RWPE2 (cell line): ENCODE results near the gene LCE1A.

Experiments used
- ATAC-seq: fragments of 200-7000 bp; cut with Tn5 transposase; 3 replicates; pipeline ENCODE4 v1.9.1; 2021; ENCODE audit warnings: low read depth
- DNase-seq: peaks from one replicate; pipeline ENCODE4 v3.0.0-alpha.2; 2020; ENCODE audit warnings: low spot score
- H3K27ac ChIP-seq: fragments of 450-650 bp; 2 replicates; pipeline ENCODE4 v1.5.1; 2017; ENCODE audit warnings: mild to moderate bottlenecking; ENCODE audit not compliant: poor library complexity, severe bottlenecking
- H3K27me3 ChIP-seq: fragments of 250-450 bp; sonication (Bioruptor Pico); 2 replicates; pipeline ENCODE4 v1.5.1; 2021; ENCODE audit warnings: mild to moderate bottlenecking, moderate library complexity; ENCODE audit not compliant: insufficient read depth, poor library complexity, severe bottlenecking
- H3K36me3 ChIP-seq: fragments of 250-450 bp; sonication (Bioruptor Pico); 2 replicates; pipeline ENCODE4 v1.5.1; 2020; ENCODE audit warnings: low read depth, mild to moderate bottlenecking, moderate library complexity
- H3K4me1 ChIP-seq: fragments of 250-450 bp; sonication (Bioruptor Pico); 2 replicates; pipeline ENCODE4 v1.5.1; 2021; ENCODE audit warnings: mild to moderate bottlenecking, moderate library complexity; ENCODE audit not compliant: insufficient read depth, poor library complexity, severe bottlenecking
- H3K4me3 ChIP-seq: fragments of 250-450 bp; sonication (Bioruptor Pico); 2 replicates; pipeline ENCODE4 v1.5.1; 2021; ENCODE audit warnings: mild to moderate bottlenecking, moderate library complexity; ENCODE audit not compliant: severe bottlenecking
- H3K9me3 ChIP-seq: fragments of 250-450 bp; sonication (Bioruptor Pico); 2 replicates; pipeline ENCODE4 v1.5.1; 2021; ENCODE audit warnings: mild to moderate bottlenecking, moderate library complexity; ENCODE audit not compliant: severe bottlenecking
- CTCF ChIP-seq: fragments of 450-650 bp; IDR thresholded peaks from one replicate; pipeline ENCODE4 v1.5.1; 2017; ENCODE audit warnings: mild to moderate bottlenecking, moderate library complexity; ENCODE audit not compliant: poor library complexity, severe bottlenecking

LCE1A gene

GRCh38 chr1:152864443-152864842, 37.2 kb downstream of the LCE1A start:
- no peaks in the 10 kb centered on the region for H3K36me3 ChIP-seq
- no peaks in the 10 kb centered on the region for H3K27me3 ChIP-seq
- TF ChIP-seq CTCF, result no peak
- H3K4me3 ChIP-seq, result no peak overlapping the region
- peaks cover 4% of the 10 kb centered on the region for H3K4me1 ChIP-seq
- DNase-seq (no peak), ATAC-seq (no peak)
- no peaks in the 10 kb centered on the region for H3K9me3 ChIP-seq
- H3K27ac ChIP-seq, result no peak overlapping the region

- Histone ChIP-seq H3K4me3 (no peak overlapping the region), H3K4me1 (peaks cover 4% of the 10 kb centered on the region), H3K27me3 (no peaks in the 10 kb centered on the region), H3K27ac (peak overlapping the region; percentile 32), H3K9me3 (no peaks in the 10 kb centered on the region), H3K36me3 (no peaks in the 10 kb centered on the region)
- DNase-seq (no peak), ATAC-seq (peak; percentile 25; the same call in 1 of the 3 replicates)
- no peak for TF ChIP-seq CTCF
These were observed 39.0 kb downstream of the LCE1A start for GRCh38 chr1:152866321-152866720.

DNA sequence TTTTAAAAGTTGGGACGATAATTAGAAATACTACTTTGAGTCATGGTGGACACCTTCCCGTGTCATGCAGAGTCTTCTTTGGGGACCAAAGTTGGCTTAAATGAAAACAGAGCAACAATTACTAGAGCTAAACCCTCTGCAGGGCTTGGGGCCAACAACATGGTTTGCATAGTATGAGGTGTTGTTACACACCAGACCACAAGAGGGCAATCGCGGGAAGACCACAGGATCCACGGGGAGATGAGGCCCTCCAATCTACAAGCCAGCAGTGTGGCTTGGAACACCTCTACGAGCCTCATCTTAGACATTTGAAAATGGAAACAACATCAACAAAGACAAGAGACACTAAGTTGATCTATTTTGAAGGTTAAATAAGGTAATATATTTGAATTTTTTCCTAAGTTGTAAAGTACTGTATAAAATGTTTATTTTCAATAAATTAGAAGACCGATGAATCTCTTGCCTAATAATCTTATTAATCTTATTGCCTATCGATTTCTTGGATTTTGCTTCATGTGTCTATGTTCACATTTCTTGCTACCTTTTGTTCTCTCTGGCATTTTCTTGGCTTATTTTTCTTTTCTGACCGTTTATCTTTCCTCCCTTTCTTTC, 42.6 kb downstream of the LCE1A start:
- H3K36me3 ChIP-seq, result no peaks in the 10 kb centered on the region
- ATAC-seq, result peak; percentile 65; the same call in 2 of the 3 replicates
- peaks cover 12% of the 10 kb centered on the region for H3K4me1 ChIP-seq

DNA sequence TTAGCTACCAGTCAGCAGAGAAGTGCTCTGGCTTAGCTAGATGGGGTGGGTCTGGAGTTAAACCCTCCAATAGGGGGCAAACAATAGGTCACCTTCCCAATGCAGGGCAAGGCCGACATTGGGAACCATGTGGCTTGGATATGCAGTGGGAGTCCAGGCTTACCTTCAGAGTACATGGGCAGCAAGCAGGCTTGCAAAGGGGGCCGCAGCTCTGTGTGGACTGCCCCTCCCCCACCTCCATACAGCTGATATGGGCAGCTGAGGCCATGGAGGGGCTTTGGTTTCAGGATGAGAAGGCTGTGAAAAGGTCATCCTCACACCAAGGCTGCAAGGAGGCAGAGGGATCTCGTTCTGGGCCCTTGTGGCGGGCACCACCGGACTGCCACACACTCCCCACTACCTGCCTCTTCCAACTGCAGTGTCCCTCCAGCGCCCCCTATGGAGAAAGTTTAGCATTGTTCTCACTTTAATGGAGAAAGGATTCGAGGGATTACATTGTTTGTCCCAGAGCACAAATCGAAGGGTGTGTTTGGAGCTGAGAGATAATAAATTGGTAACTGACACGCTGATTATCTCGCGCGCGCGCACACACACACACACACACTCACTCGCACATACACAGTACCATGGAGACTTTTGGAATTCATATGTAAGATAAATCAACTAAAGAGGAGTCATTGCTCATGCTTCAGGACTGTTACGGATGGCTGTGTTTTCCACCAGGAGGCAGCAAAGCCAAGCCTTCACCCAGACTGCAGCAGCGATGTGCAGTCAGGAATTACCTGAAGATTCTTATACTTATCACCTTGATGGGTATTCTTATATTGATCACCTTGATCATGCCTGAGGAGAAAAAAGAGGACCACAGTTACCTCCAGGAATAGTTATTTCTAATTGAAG, 43.8 kb downstream of the LCE1A start:
- DNase-seq (no peak), ATAC-seq (peak; percentile 86)
- Histone ChIP-seq H3K27me3 (no peaks in the 10 kb centered on the region), H3K4me1 (peaks cover 12% of the 10 kb centered on the region), H3K27ac (no peak overlapping the region), H3K4me3 (no peak overlapping the region), H3K9me3 (no peaks in the 10 kb centered on the region), H3K36me3 (no peaks in the 10 kb centered on the region)
- TF ChIP-seq CTCF, result peak; percentile 91

More for the DNA sequence above, 42.6 kb downstream of the LCE1A start:
- no peaks in the 10 kb centered on the region for H3K9me3 ChIP-seq
- DNase-seq, result no peak
- no peak overlapping the region for H3K27ac ChIP-seq
- TF ChIP-seq CTCF, result peak; percentile 92
- no peak overlapping the region for H3K4me3 ChIP-seq
- no peaks in the 10 kb centered on the region for H3K27me3 ChIP-seq

- DNase-seq, result no peak
- H3K4me1 ChIP-seq, result peaks cover 8% of the 10 kb centered on the region
- ATAC-seq, result no peak
- no peak overlapping the region for H3K4me3 ChIP-seq
- no peaks in the 10 kb centered on the region for H3K9me3 ChIP-seq
- H3K27ac ChIP-seq, result no peak overlapping the region
- H3K27me3 ChIP-seq, result no peaks in the 10 kb centered on the region
- no peaks in the 10 kb centered on the region for H3K36me3 ChIP-seq
- peak; percentile 47 for TF ChIP-seq CTCF
These were observed 44.5 kb downstream of the LCE1A start for GRCh38 chr1:152871731-152872126.
